GM21529 (cell line): ENCODE data around the gene WEE2.
"Not testable (repeated sequence)": the region's sequence is repeated elsewhere in the genome, so short reads cannot be mapped to it uniquely, and the experiment has no call there.

Experiments used
- ATAC-seq: cut with Tn5 transposase; IDR thresholded peaks from one replicate; pipeline ENCODE4 v1.9.1; 2021; ENCODE audit not compliant: unreplicated experiment

WEE2 gene

GRCh38 chr7:141770083-141770583 lies 62.0 kb downstream of the WEE2 start:
- not testable (repeated sequence) for ATAC-seq

GRCh38 chr7:141776374-141776773 lies 68.2 kb downstream of the WEE2 start, which contains the start of gene TAS2R4:
Gene TAS2R4 (plus strand): TSS chr7:141776674. CDS start chr7:141778489, 1,815 bp downstream.
- no peak for ATAC-seq
